ENCODE data around the gene ACP1. TPM values are rescaled to one million over a fixed set of nuclear protein-coding genes. Genes with fewer than 3 reads are reported as not detected.

The ACP1 gene
- total RNA-seq, 1 donor from 2014 or later, result 236 TPM

DNA sequence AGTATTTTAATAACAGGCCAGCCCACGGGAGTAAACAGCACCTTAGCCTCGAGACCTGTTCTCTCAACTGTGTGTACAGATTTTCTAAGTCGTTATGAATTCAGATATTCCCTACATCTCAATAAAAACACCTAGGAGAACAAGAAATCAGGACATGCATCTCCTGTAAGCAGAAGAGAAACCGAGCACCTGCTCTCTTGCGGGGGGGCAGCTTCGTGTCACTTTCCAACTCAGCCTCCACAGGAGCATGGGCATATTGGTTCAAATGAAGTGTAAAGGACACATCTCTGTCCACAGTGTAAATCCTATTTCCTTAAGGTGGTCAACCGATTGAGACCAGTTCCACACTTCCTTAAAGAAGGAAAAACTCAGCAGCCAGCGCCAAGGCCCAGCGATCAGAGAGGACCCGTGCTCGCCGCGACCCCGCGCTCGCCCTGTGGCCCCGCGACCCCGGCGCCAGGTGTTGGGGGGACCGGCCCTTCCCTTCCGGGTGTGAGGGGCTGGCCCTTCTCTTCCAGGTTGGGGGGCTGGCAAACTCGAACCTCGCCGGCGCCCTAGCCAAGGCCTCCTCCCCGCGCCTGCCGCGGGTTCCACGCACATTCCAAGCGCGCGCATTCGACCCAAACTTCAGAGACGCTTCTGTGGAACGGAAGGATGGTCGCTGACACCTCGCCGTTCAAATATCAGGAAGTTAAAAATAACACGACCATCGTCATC is 1.6 kb upstream of the ACP1 start:
- DNase-seq (ENCODE audit: low spot score), result no peak
- Histone ChIP-seq H2AFZ (replicated peaks) (peak overlapping the region; percentile 45), H3F3A (ENCODE audit: low read depth) (no peaks in the 10 kb centered on the region), H3K79me2 (ENCODE audit: low read depth) (peaks cover 35% of the 10 kb centered on the region), H3K4me2 (peak overlapping the region; percentile 94), H3K27ac (no peak overlapping the region), H3K27me3 (peaks cover 28% of the 10 kb centered on the region), H3K36me3 (no peaks in the 10 kb centered on the region), H3K9me3 (ENCODE audit: low read depth) (peaks cover 4% of the 10 kb centered on the region), H3K4me1 (peaks cover 8% of the 10 kb centered on the region), H3K9ac (no peak overlapping the region), H3K4me3 (peak overlapping the region; percentile 69), H4K20me1 (ENCODE audit: low read depth) (peaks cover 28% of the 10 kb centered on the region)
- Mint-ChIP-seq H3K4me1 (peaks cover 10% of the 10 kb centered on the region), H3K36me3 (peaks cover 44% of the 10 kb centered on the region), H3K4me3 (peak overlapping the region; percentile 95), H3K27me3 (ENCODE audit: insufficient read depth, low read depth) (peaks cover 3% of the 10 kb centered on the region), H3K27ac (no peak overlapping the region), H3K9me3 (peaks cover 38% of the 10 kb centered on the region)
- no peak for TF ChIP-seq EZH2phosphoT487 (IDR thresholded peaks at IDR 0.05)
- TF ChIP-seq EZH2 (IDR thresholded peaks at IDR 0.05), result peak; percentile 73

DNA sequence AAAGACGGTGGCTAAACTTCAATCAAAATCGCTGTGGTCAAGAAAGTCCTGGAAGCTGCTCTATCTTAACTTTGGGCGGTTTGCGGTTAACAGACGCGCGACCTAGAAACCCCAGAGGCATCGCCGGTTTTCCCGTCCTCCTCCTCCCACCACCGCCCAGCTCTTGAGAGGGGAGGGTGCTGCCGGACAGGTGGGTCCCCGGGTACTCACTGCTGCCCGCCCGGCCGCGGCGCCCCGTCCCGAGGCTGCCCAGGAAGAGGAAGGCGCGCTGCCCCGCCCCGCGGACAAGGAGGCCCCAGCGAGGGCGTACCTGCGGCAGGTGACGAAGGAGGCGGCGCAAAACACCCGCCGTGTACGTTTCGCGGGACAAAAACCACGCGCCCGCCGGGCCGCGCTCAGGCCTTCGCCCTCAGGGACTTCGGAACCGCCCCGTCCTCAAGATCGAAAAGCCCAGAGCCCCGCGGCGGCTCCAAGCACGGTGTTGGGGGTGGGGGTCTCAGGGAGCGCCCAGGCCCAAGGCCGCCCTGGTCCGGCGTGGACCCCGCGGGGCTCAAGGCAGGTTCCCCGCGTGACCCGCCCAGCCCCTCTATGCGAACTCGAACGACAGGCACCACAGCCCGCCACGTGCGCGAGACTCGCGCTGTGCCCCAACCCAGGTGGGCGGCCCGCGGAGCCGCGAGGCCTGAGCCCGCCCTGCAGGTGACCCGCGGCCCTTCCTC is 814 bp upstream of the ACP1 start, which contains the start of gene SH3YL1:
Gene SH3YL1 (minus strand): TSS at position 259 of the 719 bp plus-strand sequence. CDS start 48 bp downstream, at position 211.
- H2AFZ ChIP-seq (replicated peaks), result peak within 1 kb of the TSS; percentile 92
- peaks cover 30% of the 10 kb centered on the region for H3K9me3 Mint-ChIP-seq
- peaks cover 28% of the 10 kb centered on the region for H3K27me3 ChIP-seq
- H3K4me3 Mint-ChIP-seq, result peak within 1 kb of the TSS; percentile 95
- TF ChIP-seq EZH2 (IDR thresholded peaks at IDR 0.05) (peak; percentile 74), EZH2phosphoT487 (IDR thresholded peaks at IDR 0.05) (peak; percentile 61)
- TF ChIP-seq, protein P1, sequence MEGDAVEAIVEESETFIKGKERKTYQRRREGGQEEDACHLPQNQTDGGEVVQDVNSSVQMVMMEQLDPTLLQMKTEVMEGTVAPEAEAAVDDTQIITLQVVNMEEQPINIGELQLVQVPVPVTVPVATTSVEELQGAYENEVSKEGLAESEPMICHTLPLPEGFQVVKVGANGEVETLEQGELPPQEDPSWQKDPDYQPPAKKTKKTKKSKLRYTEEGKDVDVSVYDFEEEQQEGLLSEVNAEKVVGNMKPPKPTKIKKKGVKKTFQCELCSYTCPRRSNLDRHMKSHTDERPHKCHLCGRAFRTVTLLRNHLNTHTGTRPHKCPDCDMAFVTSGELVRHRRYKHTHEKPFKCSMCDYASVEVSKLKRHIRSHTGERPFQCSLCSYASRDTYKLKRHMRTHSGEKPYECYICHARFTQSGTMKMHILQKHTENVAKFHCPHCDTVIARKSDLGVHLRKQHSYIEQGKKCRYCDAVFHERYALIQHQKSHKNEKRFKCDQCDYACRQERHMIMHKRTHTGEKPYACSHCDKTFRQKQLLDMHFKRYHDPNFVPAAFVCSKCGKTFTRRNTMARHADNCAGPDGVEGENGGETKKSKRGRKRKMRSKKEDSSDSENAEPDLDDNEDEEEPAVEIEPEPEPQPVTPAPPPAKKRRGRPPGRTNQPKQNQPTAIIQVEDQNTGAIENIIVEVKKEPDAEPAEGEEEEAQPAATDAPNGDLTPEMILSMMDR (IDR thresholded peaks at IDR 0.05), result no peak
- no peaks in the 10 kb centered on the region for H3F3A ChIP-seq (ENCODE audit: low read depth)
- H3K4me2 ChIP-seq, result peak within 1 kb of the TSS; percentile 94
- peaks cover 10% of the 10 kb centered on the region for H3K4me1 Mint-ChIP-seq
- no peak within 1 kb of the TSS for H3K27ac ChIP-seq
- no peaks in the 10 kb centered on the region for H3K9me3 ChIP-seq (ENCODE audit: low read depth)
- H3K4me1 ChIP-seq, result peaks cover 8% of the 10 kb centered on the region
- peak within 1 kb of the TSS; percentile 73 for H3K9ac ChIP-seq
- peaks cover 3% of the 10 kb centered on the region for H3K27me3 Mint-ChIP-seq (ENCODE audit: insufficient read depth, low read depth)
- H3K36me3 Mint-ChIP-seq, result peaks cover 36% of the 10 kb centered on the region
- peak within 1 kb of the TSS; percentile 69 for H3K4me3 ChIP-seq
- DNase-seq (ENCODE audit: low spot score), result peak; percentile 39
- H3K36me3 ChIP-seq, result no peaks in the 10 kb centered on the region
- peaks cover 42% of the 10 kb centered on the region for H3K79me2 ChIP-seq (ENCODE audit: low read depth)
- peak within 1 kb of the TSS; percentile 85 for H3K27ac Mint-ChIP-seq
- peaks cover 35% of the 10 kb centered on the region for H4K20me1 ChIP-seq (ENCODE audit: low read depth)

DNA sequence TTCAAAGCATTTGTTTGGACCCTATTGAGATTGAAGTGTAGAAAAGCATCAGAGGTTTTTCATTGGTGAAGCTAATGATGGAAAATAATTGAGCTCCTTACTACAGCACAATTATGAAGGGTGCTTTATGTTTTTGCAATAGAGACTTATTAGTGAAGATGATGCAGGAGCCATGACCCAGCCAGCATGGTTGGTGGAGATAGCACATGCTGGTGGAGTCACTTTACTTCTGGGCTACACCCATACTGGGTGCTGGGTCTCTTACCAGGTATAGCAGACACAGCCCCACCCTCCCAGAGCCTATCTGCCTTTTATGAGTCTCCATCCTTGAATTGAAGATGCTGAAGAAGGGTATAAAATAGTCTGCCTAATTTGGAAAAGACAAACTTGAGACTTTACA is 3.6 kb downstream of the ACP1 start:
- Histone ChIP-seq H3K4me2 (no peak overlapping the region), H3K36me3 (no peaks in the 10 kb centered on the region), H3K9ac (no peak overlapping the region), H3K4me1 (peaks cover 8% of the 10 kb centered on the region), H3K4me3 (no peak overlapping the region), H3K9me3 (ENCODE audit: low read depth) (no peaks in the 10 kb centered on the region), H3K79me2 (ENCODE audit: low read depth) (peaks cover 86% of the 10 kb centered on the region), H3F3A (ENCODE audit: low read depth) (no peaks in the 10 kb centered on the region), H3K27ac (no peak overlapping the region), H4K20me1 (ENCODE audit: low read depth) (peaks cover 78% of the 10 kb centered on the region), H3K27me3 (peaks cover 11% of the 10 kb centered on the region), H2AFZ (replicated peaks) (no peak overlapping the region)
- Mint-ChIP-seq H3K4me3 (no peak overlapping the region), H3K27ac (no peak overlapping the region), H3K4me1 (peaks cover 10% of the 10 kb centered on the region), H3K36me3 (peaks cover 22% of the 10 kb centered on the region), H3K27me3 (ENCODE audit: insufficient read depth, low read depth) (peaks cover 2% of the 10 kb centered on the region), H3K9me3 (peaks cover 2% of the 10 kb centered on the region)
- no peak for TF ChIP-seq EZH2 (IDR thresholded peaks at IDR 0.05)
- no peak for TF ChIP-seq EZH2phosphoT487 (IDR thresholded peaks at IDR 0.05)
- TF ChIP-seq, protein P1 (IDR thresholded peaks at IDR 0.05), result no peak
- no peak for DNase-seq (ENCODE audit: low spot score)
